ENCODE data around the gene RARA.

RARA gene

GRCh38 chr17:40354221-40355122 is 45.5 kb downstream of the RARA start:
- H3K9me3 ChIP-seq (ENCODE audit: insufficient read depth, low read depth, low read length): no peaks in the 10 kb centered on the region
- no peak for TF ChIP-seq CTCF (conservative IDR thresholded peaks at IDR 0.05; ENCODE audit: low read length)
- TF ChIP-seq EZH2phosphoT487 (IDR thresholded peaks at IDR 0.05; ENCODE audit: borderline replicate concordance): no peak
- H3K79me2 ChIP-seq (ENCODE audit: insufficient read depth, low read length): peaks cover 2% of the 10 kb centered on the region; the same call in 1 of the 2 replicates
- no peak overlapping the region for H2AFZ ChIP-seq (ENCODE audit: low read length)
- peak overlapping the region; percentile 12 for H3K9ac ChIP-seq (ENCODE audit: low read depth, low read length, poor library complexity, severe bottlenecking)
- H3K27me3 ChIP-seq (ENCODE audit: insufficient read depth, low read length, poor library complexity, severe bottlenecking): no peaks in the 10 kb centered on the region
- no peaks in the 10 kb centered on the region for H3F3A ChIP-seq (ENCODE audit: low read depth)
- no peaks in the 10 kb centered on the region for H3K9me2 ChIP-seq (replicated peaks; ENCODE audit: low read depth, low read length)
- H3K4me1 ChIP-seq (ENCODE audit: insufficient read depth, low read length, poor library complexity, severe bottlenecking): no peaks in the 10 kb centered on the region
- no peaks in the 10 kb centered on the region for H4K20me1 ChIP-seq (ENCODE audit: insufficient read depth, low read length, poor library complexity, severe bottlenecking)
- H3K4me3 ChIP-seq (ENCODE audit: low read length, poor library complexity, severe bottlenecking): no peak overlapping the region
- no peak overlapping the region for H3K4me2 ChIP-seq (ENCODE audit: low read depth, low read length, poor library complexity, severe bottlenecking)
- peaks cover 41% of the 10 kb centered on the region; the same call in 1 of the 2 replicates for H3K36me3 ChIP-seq (ENCODE audit: insufficient read depth, low read length)

GRCh38 chr17:40355123-40355803 is 46.3 kb downstream of the RARA start:
- Histone ChIP-seq H2AFZ (ENCODE audit: low read length) (no peak overlapping the region), H4K20me1 (ENCODE audit: insufficient read depth, low read length, poor library complexity, severe bottlenecking) (no peaks in the 10 kb centered on the region), H3K4me2 (ENCODE audit: low read depth, low read length, poor library complexity, severe bottlenecking) (no peak overlapping the region), H3K9me2 (replicated peaks; ENCODE audit: low read depth, low read length) (no peaks in the 10 kb centered on the region), H3K4me3 (ENCODE audit: low read length, poor library complexity, severe bottlenecking) (no peak overlapping the region), H3K4me1 (ENCODE audit: insufficient read depth, low read length, poor library complexity, severe bottlenecking) (no peaks in the 10 kb centered on the region), H3K27me3 (ENCODE audit: insufficient read depth, low read length, poor library complexity, severe bottlenecking) (no peaks in the 10 kb centered on the region), H3K9ac (ENCODE audit: low read depth, low read length, poor library complexity, severe bottlenecking) (peak overlapping the region; percentile 12), H3F3A (ENCODE audit: low read depth) (no peaks in the 10 kb centered on the region), H3K79me2 (ENCODE audit: insufficient read depth, low read length) (no peaks in the 10 kb centered on the region), H3K9me3 (ENCODE audit: insufficient read depth, low read depth, low read length) (no peaks in the 10 kb centered on the region), H3K36me3 (ENCODE audit: insufficient read depth, low read length) (peaks cover 34% of the 10 kb centered on the region; the same call in 1 of the 2 replicates)
- TF ChIP-seq CTCF (conservative IDR thresholded peaks at IDR 0.05; ENCODE audit: low read length) (peak; percentile 99), EZH2phosphoT487 (IDR thresholded peaks at IDR 0.05; ENCODE audit: borderline replicate concordance) (no peak)

GRCh38 chr17:40355804-40356758 is 47.1 kb downstream of the RARA start:
- H3K9me3 ChIP-seq (ENCODE audit: insufficient read depth, low read depth, low read length): no peaks in the 10 kb centered on the region
- no peak overlapping the region for H2AFZ ChIP-seq (ENCODE audit: low read length)
- H3K4me2 ChIP-seq (ENCODE audit: low read depth, low read length, poor library complexity, severe bottlenecking): no peak overlapping the region
- no peaks in the 10 kb centered on the region for H3K79me2 ChIP-seq (ENCODE audit: insufficient read depth, low read length)
- no peaks in the 10 kb centered on the region for H3K27me3 ChIP-seq (ENCODE audit: insufficient read depth, low read length, poor library complexity, severe bottlenecking)
- H3F3A ChIP-seq (ENCODE audit: low read depth): no peaks in the 10 kb centered on the region
- no peak for TF ChIP-seq EZH2phosphoT487 (IDR thresholded peaks at IDR 0.05; ENCODE audit: borderline replicate concordance)
- no peak for TF ChIP-seq CTCF (conservative IDR thresholded peaks at IDR 0.05; ENCODE audit: low read length)
- H3K9me2 ChIP-seq (replicated peaks; ENCODE audit: low read depth, low read length): no peaks in the 10 kb centered on the region
- H3K4me1 ChIP-seq (ENCODE audit: insufficient read depth, low read length, poor library complexity, severe bottlenecking): no peaks in the 10 kb centered on the region
- H3K4me3 ChIP-seq (ENCODE audit: low read length, poor library complexity, severe bottlenecking): no peak overlapping the region
- no peak overlapping the region for H3K9ac ChIP-seq (ENCODE audit: low read depth, low read length, poor library complexity, severe bottlenecking)
- peaks cover 34% of the 10 kb centered on the region; the same call in 1 of the 2 replicates for H3K36me3 ChIP-seq (ENCODE audit: insufficient read depth, low read length)
- H4K20me1 ChIP-seq (ENCODE audit: insufficient read depth, low read length, poor library complexity, severe bottlenecking): no peaks in the 10 kb centered on the region
